HK-2 (cell line): ENCODE data around the gene RBP3.

Experiments
- DNase-seq: peaks from one replicate; pipeline ENCODE4 v3.0.0-alpha.2; 2018; ENCODE audit not compliant: unreplicated experiment

The RBP3 gene

DNA sequence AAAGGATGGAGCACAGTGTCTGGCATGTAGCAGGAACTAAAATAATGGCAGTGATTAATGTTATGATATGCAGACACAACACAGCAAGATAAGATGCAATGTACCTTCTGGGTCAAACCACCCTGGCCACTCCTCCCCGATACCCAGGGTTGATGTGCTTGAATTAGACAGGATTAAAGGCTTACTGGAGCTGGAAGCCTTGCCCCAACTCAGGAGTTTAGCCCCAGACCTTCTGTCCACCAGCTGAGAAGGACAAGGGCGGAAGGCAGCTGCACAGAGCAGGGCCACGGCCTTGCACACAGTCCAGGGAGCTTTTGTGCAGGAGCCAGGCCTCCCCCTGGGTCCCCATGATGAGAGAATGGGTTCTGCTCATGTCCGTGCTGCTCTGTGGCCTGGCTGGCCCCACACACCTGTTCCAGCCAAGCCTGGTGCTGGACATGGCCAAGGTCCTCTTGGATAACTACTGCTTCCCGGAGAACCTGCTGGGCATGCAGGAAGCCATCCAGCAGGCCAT is at the start of gene RBP3:
RBP3 (plus strand) TSS at position 226 of the 514 bp plus-strand sequence; CDS start at position 348, 122 bp downstream.
- no peak for DNase-seq

- DNase-seq, result no peak
These were observed 49.4 kb upstream of the RBP3 start for GRCh38 chr10:47298715-47299114.

DNA sequence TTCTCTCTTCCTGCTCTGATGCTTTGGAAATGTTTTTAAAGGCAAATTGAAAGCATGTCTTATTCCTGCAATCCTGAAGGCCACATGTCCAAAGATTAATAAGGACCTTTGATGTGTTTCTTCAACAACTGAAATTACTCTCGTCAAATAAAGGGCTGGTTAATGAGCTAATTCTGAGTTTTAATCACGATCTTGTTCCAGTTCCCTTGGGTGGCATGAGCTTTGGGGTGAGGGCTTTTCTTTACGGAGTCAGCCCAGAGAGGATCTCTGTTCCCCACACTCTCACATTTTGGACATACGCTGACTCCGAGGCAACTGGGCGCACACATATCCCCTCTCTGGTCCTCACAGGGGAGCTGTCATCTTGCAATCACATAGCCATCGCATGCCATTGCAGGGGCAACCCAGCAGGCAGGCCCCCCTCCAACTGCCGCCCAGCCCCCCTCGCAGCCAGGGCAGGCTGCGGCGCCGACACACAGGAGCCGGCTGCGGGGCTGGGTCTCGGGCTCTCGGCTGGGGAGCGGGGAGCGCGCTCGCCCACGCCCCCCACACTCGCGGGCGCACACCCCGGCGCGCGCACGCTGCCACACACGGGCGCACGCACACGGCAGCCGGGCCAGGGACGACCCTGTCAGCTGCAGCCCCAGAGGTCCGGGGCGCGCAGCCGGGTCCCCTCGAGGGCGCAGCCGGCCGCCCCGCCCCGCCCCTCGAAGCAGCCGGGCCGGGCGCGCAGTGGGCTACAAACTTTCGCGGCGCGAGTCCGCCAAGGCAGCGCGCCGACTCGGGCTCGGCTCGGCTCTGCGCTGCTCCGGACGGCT is 48.3 kb upstream of the RBP3 start, which contains the start of gene GDF10:
GDF10 (plus strand) TSS at position 587 of the 818 bp plus-strand sequence. CDS start 455 bp downstream, outside the sequence.
- DNase-seq, result no peak

GRCh38 chr10:47300429-47300931 is 47.7 kb upstream of the RBP3 start:
- DNase-seq, result no peak

DNA sequence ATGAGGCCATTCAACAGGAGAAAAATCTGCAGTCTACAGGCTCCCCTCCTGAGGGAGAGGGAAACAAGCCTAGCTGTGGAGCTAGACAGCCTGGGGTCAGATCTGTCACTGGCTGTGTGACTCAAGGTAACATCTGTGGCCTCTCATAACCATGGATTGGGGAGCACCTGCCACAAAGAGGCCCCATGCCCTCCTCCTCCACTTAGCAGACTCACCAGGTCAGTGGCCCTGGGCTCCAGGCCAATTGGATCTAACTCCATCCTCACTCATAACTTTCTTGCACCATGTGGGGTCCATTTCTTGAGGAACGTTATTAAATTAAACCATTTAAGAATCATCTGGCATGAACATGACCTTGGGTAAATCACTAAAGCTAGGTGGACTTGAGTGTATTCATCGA is 46.3 kb upstream of the RBP3 start:
- DNase-seq, result no peak

DNA sequence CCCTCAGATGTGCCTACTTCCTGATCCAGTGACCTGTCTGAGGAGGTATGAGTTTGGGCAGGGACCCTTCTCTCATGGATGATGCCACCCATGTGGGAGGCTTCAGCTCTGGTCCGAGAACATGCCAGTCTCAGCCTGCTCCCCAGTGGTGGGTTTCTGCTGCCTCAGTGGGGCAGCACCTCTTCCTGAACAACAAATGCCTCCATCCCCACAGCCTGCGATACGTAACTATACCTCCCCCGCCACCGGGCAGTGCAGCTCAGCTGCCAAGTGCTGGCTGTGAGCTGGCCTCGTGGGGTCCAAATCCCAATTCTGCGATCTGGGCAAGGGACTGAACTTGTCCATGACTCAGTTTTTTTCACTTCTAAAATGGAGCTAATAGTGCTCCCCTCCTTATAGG is 45.1 kb upstream of the RBP3 start:
- no peak for DNase-seq

- DNase-seq, result no peak
These were observed 44.3 kb upstream of the RBP3 start for GRCh38 chr10:47303866-47304265.

DNA sequence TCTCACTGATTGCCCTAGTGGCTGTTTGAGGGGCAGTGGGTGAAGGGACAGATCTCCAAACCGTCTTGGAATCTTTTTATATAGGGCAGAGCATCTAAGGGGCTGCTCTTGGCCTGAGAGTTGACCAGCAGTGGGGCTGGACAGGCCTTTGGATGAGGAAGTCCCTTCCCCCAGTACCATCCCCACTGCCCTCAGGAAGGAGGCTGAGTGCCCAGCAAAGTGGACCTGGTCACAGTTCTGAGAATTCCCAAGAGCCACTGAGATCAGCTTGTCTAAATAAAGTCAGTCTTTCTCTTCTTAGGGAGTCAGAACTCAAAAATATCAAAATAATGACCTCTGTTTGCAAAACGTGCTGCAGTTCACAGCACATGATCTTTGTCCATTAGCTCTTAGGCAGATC is 42.6 kb upstream of the RBP3 start:
- no peak for DNase-seq

GRCh38 chr10:47306387-47307210 is 41.6 kb upstream of the RBP3 start:
- no peak for DNase-seq

- DNase-seq, result no peak
These were observed 40.8 kb upstream of the RBP3 start for GRCh38 chr10:47307381-47307780.

- DNase-seq, result no peak
These were observed 39.4 kb upstream of the RBP3 start for GRCh38 chr10:47308775-47309174.

DNA sequence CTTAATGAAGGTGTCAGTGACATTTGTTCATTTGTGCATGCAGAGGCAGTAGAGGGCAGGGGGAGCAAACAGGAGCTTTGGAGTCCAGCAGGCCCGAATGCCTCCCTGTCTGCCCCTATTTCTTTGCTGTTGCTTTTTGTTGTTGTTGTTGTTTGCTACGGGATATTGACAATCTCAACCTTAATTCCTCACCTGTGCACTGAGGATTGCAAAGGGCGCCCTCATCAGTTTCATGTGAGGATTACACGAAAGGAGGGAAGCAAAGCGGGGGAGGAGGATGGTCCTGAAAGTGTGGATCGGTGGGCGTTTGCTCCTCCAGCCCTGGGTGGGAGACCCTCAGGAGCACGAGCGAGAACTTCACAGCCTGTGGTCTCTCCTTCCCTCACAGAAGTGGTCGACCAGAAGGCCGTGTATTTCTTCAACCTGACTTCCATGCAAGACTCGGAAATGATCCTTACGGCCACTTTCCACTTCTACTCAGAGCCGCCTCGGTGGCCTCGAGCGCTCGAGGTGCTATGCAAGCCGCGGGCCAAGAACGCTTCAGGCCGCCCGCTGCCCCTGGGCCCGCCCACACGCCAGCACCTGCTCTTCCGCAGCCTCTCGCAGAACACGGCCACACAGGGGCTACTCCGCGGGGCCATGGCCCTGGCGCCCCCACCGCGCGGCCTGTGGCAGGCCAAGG is 38.6 kb upstream of the RBP3 start:
- DNase-seq, result no peak

DNA sequence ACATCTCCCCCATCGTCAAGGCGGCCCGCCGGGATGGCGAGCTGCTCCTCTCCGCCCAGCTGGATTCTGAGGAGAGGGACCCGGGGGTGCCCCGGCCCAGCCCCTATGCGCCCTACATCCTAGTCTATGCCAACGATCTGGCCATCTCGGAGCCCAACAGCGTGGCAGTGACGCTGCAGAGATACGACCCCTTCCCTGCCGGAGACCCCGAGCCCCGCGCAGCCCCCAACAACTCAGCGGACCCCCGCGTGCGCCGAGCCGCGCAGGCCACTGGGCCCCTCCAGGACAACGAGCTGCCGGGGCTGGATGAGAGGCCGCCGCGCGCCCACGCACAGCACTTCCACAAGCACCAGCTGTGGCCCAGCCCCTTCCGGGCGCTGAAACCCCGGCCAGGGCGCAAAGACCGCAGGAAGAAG is 38.1 kb upstream of the RBP3 start:
- no peak for DNase-seq

GRCh38 chr10:47311193-47311931 is 36.8 kb upstream of the RBP3 start:
- no peak for DNase-seq

GRCh38 chr10:47311932-47312662 is 36.1 kb upstream of the RBP3 start:
- peak; percentile 82 for DNase-seq

GRCh38 chr10:47312663-47312995 is 35.5 kb upstream of the RBP3 start:
- no peak for DNase-seq

- no peak for DNase-seq
These were observed 33.7 kb upstream of the RBP3 start for GRCh38 chr10:47314416-47314970.

DNA sequence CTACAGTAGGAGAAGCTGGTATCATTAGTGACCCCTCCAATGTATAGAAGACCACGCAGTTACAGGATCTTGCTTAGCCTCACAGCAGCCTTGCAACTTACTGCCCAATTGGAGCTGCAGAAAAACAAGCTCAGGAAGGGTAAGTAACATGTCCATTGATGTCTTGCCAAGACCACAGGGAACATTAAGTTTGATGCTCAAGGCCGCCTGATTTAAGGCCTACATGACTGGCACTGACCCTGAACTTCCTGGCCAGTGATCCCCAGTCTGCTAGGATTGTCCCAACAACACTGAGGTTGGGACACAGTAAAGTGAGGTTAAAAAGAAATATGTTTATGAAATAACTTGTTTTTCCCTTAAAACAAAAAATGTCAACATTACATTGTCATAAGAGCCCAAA is 32.7 kb upstream of the RBP3 start:
- no peak for DNase-seq

DNA sequence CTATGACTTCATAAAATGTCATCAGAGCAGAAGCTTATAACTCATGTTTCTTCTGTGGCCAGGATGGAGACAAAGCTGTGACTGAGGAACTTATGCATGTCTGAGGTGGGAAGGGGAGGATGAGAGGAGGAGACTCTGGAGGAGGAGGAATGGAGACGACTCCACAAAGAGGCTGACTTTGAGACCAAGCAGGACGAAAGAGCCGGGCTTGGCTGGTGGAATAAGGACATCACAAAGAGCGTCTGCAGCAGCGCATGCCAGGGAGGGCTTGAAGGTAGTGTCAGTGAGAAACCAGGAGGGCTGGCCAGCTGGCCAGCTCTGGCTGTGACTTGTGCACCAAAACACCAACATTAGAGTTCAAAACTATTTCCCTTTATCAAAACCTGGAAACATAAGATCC is 32.0 kb upstream of the RBP3 start:
- DNase-seq, result no peak

- no peak for DNase-seq
These were observed 30.9 kb upstream of the RBP3 start for GRCh38 chr10:47317251-47317650.
